Ovary (tissue), 3 donors: ENCODE measurements around the gene ICAM4.

Source experiments
- CTCF ChIP-seq, 3 donors: fragments of 450-650 bp in 2 of 3; fragments of 200-600 bp in 1 of 3; IDR thresholded peaks; one replicate each; pipeline versions ENCODE4 v1.5.1 to v1.8.0; 2016 to 2022; ENCODE audit warnings: antibody characterized with exemption in 3 of 3, mild to moderate bottlenecking in 1 of 3
- EP300 ChIP-seq: sonication (generic); formaldehyde crosslinking; IDR thresholded peaks from one replicate; pipeline ENCODE4 v1.6.1; 2017; ENCODE audit warnings: antibody characterized with exemption
- POLR2A ChIP-seq: fragments of 450-650 bp; IDR thresholded peaks from one replicate; pipeline ENCODE4 v1.6.1; 2017; ENCODE audit warnings: antibody characterized with exemption, mild to moderate bottlenecking, moderate library complexity
- donor health status: DM: no; HTN: no; CAD: no.

- TF ChIP-seq CTCF (IDR thresholded peaks at IDR 0.05), result no peak
- no peak for TF ChIP-seq POLR2A
- TF ChIP-seq EP300, result no peak
Observed at GRCh38 chr19:10333758-10334587, 47.2 kb downstream of the ICAM4 start.
